Gastroesophageal sphincter (tissue), 4 donors: ENCODE measurements around the gene ETV4. TPM values are rescaled to one million over a fixed set of nuclear protein-coding genes. Genes with fewer than 3 reads are reported as not detected.

Experiments used
- ATAC-seq: fragments of 150-250 bp; one replicate; pipeline ENCODE4 v1.9.1; 2016; ENCODE audit warnings: mild to moderate bottlenecking, moderate library complexity
- H3K27ac ChIP-seq, 4 donors: fragments of 200-600 bp; sonication (generic) in 3 of 4; 1 replicate in 3 of 4; 2 replicates in 1 of 4; pipeline ENCODE4 v1.5.1; 2016 to 2019
- H3K27me3 ChIP-seq: fragments of 200-600 bp; sonication (generic); one replicate; pipeline ENCODE4 v1.5.1; 2019
- H3K36me3 ChIP-seq, 2 donors: fragments of 200-600 bp; sonication (generic); one replicate each; pipeline ENCODE4 v1.5.1; 2019; ENCODE audit warnings: control low read depth in 1 of 2
- H3K4me1 ChIP-seq, 3 donors: fragments of 200-600 bp; sonication (generic); 1 replicate in 2 of 3; 2 replicates in 1 of 3; pipeline ENCODE4 v1.5.1; 2016 to 2019; ENCODE audit warnings: control low read depth in 2 of 3
- H3K4me3 ChIP-seq, 2 donors: fragments of 200-600 bp; sonication (generic); one replicate each; pipeline ENCODE4 v1.5.1; 2019; ENCODE audit warnings: mild to moderate bottlenecking in 1 of 2, moderate library complexity in 1 of 2
- H3K9me3 ChIP-seq, 3 donors: fragments of 200-600 bp; sonication (generic); one replicate each; pipeline ENCODE4 v1.5.1; 2017 to 2019; ENCODE audit warnings: control low read depth in 2 of 3
- CTCF ChIP-seq, 4 experiments: fragments of 200-600 bp in 2 of 4; fragments of 450-650 bp in 2 of 4; sonication (generic) in 1 of 4; IDR thresholded peaks; one replicate each; pipeline ENCODE4 v1.5.1; 2017 to 2019; ENCODE audit warnings: antibody characterized with exemption in 4 of 4, mild to moderate bottlenecking in 2 of 4, moderate library complexity in 2 of 4
- EP300 ChIP-seq: sonication (generic); formaldehyde crosslinking; IDR thresholded peaks from one replicate; pipeline ENCODE4 v1.6.1; 2017; ENCODE audit warnings: antibody characterized with exemption, mild to moderate bottlenecking
- POLR2A ChIP-seq, 2 donors: fragments of 450-650 bp; IDR thresholded peaks; one replicate each; pipeline ENCODE4 v1.6.1; 2017; ENCODE audit warnings: antibody characterized with exemption in 2 of 2, mild to moderate bottlenecking in 2 of 2, moderate library complexity in 1 of 2
- POLR2AphosphoS5 ChIP-seq: sonication (generic); formaldehyde crosslinking; IDR thresholded peaks from one replicate; pipeline ENCODE4 v1.6.1; 2017; ENCODE audit warnings: antibody characterized with exemption
- WGBS, 2 donors: methylation state at CpG; one replicate each; pipeline ENCODE4 v1.1.5; 2018; ENCODE audit warnings: low coverage in 1 of 2; 5-methylcytosine and 5-hydroxymethylcytosine counted together
- total RNA-seq, 4 donors: library from RNA; depleted of rRNA; stranded (reverse); fragments of >200 nt; gene quantifications; one replicate each; pipeline ENCODE4 v1.1.0, GENCODE V29; 2016

ETV4 gene
- total RNA-seq, 4 donors from 2014 or later, result 0.67 to 2.6 (median 0.96) TPM; not detected in 1

- peaks cover 6% of the 10 kb centered on the region for H3K27me3 ChIP-seq
- WGBS, 2 donors, result 34 to 37% methylated on average over 5 to 6 of the region's 7 CpGs
- no peaks in the 10 kb centered on the region for H3K36me3 ChIP-seq
- peaks cover 0 to 22% (median 6%) of the 10 kb centered on the region in 3 donors for H3K4me1 ChIP-seq
- no peak for TF ChIP-seq POLR2AphosphoS5
- no peak for TF ChIP-seq POLR2A (IDR thresholded peaks at IDR 0.05)
- TF ChIP-seq EP300, result no peak
- no peak for TF ChIP-seq CTCF (IDR thresholded peaks at IDR 0.05)
- H3K4me3 ChIP-seq, result no peak overlapping the region
- no peaks in the 10 kb centered on the region for H3K9me3 ChIP-seq
- H3K27ac ChIP-seq, result no peak overlapping the region
- ATAC-seq, result no peak
These were observed 27.6 kb upstream of the ETV4 start for GRCh38 chr17:43573579-43574321.

DNA sequence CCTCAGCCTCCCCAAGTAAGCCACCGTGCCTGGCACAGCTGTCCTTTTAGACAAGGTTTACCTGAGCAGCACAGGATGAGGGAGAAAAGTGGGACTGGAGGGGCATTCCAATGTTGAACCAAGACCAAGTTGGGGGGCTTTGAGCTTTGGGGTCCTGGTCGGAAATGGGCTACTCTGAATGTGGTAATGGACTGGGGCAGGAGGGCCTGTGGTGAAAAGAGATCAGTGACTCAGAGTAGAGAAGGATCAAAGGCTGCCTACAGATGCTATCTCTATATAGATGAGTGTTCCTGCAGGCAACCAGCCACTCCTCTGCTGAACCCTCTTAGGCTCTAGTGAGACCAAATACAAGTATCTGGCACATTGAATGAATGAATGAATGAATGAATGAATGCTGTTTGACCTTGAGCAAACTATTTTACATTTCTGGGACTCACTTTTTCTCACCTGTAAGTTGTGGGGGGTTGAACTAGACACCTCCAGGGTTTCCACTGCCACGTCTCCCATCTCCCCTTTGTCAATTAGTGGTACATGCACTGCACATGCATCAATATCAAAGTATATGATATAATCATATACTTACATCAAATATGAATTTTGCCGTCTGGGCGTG, 26.3 kb upstream of the ETV4 start:
- no peaks in the 10 kb centered on the region for H3K9me3 ChIP-seq
- H3K4me1 ChIP-seq, result peaks cover 0 to 9% (median 3%) of the 10 kb centered on the region in 3 donors

DNA sequence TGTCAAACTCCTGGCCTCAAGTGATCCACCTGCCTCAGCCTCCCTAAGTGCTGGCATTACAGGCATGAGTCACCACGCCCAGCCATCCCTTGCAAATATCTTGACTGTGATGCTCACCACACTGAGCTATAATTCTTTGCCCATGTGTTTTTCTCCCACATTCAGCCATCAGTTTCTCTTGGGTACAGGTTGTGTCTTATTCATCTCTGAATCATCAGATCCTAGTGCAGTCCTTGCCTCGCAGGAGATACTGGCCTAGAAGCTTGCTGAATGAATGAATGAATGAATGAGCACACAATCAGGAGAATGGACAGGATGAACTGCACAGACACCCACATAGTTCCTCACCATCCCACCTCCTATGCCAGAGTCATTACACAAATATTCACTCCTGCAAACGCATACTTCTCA, 24.4 kb upstream of the ETV4 start:
- ATAC-seq, result no peak
- Histone ChIP-seq H3K36me3 (no peaks in the 10 kb centered on the region), H3K27ac (no peak overlapping the region), H3K4me1 (no peaks in the 10 kb centered on the region), H3K9me3 (no peaks in the 10 kb centered on the region), H3K27me3 (no peaks in the 10 kb centered on the region), H3K4me3 (no peak overlapping the region)
- TF ChIP-seq EP300, result no peak
- no peak for TF ChIP-seq POLR2AphosphoS5
- TF ChIP-seq CTCF (IDR thresholded peaks at IDR 0.05), result no peak
- no peak for TF ChIP-seq POLR2A (IDR thresholded peaks at IDR 0.05)
- 74 to 89% methylated on average over 1 to 3 of the region's 3 CpGs for WGBS, 2 donors

More for the DNA sequence above, 26.3 kb upstream of the ETV4 start:
- TF ChIP-seq POLR2A (IDR thresholded peaks at IDR 0.05), result no peak
- TF ChIP-seq EP300, result no peak
- no peaks in the 10 kb centered on the region for H3K36me3 ChIP-seq
- 70 to 89% methylated on average over 2 to 3 of the region's 5 CpGs for WGBS, 2 donors
- no peak for ATAC-seq
- no peak overlapping the region for H3K27ac ChIP-seq
- no peak overlapping the region for H3K4me3 ChIP-seq
- H3K27me3 ChIP-seq, result no peaks in the 10 kb centered on the region

DNA sequence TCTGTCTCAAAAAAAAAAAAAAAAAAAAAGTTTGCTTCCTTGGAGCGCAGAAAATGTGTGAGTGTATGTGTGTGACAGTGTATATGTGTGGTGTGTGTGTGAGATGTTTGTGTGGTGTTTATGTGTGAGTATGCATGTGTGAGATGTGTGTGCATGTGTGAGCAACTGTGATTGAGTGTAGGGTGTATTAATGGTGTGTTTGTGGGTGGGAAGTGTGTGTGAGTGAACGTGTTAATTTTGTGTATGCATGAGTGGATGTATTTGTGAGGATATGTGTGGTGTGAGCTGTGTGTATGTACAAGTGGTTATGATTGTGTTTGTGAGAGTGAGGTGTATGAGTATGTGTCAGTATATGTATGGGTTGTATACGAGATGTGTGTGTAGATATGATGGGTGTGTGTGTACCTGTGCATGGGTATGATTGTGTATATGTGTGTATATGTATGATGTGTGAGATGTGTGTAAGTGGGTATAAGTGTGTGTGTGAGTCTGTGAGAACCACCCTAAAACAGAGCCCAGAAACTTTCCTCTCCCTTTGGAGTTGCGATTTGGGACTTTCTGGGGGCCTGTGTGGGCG, 22.5 kb upstream of the ETV4 start:
- no peak overlapping the region for H3K4me3 ChIP-seq

More for the DNA sequence above, 22.5 kb upstream of the ETV4 start:
- no peak for TF ChIP-seq CTCF (IDR thresholded peaks at IDR 0.05)
- no peak for TF ChIP-seq EP300
- TF ChIP-seq POLR2AphosphoS5, result no peak
- TF ChIP-seq POLR2A (IDR thresholded peaks at IDR 0.05), result no peak
- no peak for ATAC-seq
- H3K9me3 ChIP-seq, result no peaks in the 10 kb centered on the region
- H3K4me1 ChIP-seq, result no peaks in the 10 kb centered on the region
- no peak overlapping the region for H3K27ac ChIP-seq
- H3K27me3 ChIP-seq, result peaks cover 13% of the 10 kb centered on the region
- 92 to 96% methylated on average over 4 to 5 of the region's 5 CpGs for WGBS, 2 donors
- H3K36me3 ChIP-seq, result no peaks in the 10 kb centered on the region
